PC-3 (cell line): ENCODE measurements around the gene PSMD4.

ENCODE experiments used
- EZH2 ChIP-seq: fragments of 300-600 bp; sonication (generic); IDR thresholded peaks from one replicate; pipeline ENCODE4 v1.6.1; 2017; ENCODE audit warnings: antibody characterized with exemption, mild to moderate bottlenecking, low read length; ENCODE audit not compliant: unreplicated experiment
- EZH2phosphoT487 ChIP-seq: fragments of 300-600 bp; sonication (generic); IDR thresholded peaks from 2 replicates; pipeline ENCODE4 v1.6.1; 2018; ENCODE audit warnings: mild to moderate bottlenecking, antibody characterized with exemption, low read length, borderline replicate concordance
- TF ChIP-seq, protein P1 (sequence below): fragments of 300-600 bp; sonication (generic); conservative IDR thresholded peaks from 2 replicates; pipeline ENCODE4 v1.5.1; 2017; ENCODE audit warnings: antibody characterized with exemption, low read depth, mild to moderate bottlenecking, low read length

DNA sequence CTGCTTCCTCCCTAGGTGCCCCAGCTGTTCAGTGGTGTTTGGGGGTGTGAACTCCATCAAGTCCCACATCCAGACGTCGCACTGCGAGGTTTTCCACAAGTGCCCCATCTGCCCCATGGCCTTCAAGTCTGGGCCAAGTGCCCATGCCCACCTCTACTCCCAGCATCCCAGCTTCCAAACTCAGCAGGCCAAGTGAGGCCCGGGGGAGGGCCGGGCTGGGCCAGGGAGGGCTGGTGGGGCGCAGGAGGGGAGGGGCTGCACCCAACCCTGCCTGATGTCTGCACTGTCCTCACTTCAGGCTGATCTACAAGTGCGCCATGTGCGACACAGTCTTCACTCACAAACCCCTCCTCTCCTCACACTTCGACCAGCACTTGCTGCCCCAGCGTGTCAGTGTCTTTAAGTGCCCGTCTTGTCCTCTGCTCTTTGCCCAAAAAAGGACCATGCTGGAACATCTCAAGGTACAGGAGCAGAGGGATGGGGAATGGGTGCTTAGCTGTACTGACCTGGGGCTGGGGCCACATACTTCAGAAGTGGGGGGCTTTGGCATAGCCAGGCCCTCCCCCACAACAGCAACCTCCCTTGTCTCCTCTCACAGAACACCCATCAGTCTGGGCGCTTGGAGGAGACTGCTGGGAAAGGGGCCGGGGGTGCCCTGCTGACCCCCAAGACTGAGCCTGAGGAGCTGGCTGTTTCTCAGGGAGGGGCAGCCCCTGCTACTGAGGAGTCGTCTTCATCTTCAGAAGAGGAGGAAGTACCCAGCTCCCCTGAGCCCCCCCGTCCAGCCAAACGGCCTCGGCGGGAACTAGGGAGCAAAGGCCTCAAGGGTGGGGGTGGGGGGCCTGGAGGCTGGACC is 34.8 kb downstream of the PSMD4 start:
- TF ChIP-seq, protein P1, sequence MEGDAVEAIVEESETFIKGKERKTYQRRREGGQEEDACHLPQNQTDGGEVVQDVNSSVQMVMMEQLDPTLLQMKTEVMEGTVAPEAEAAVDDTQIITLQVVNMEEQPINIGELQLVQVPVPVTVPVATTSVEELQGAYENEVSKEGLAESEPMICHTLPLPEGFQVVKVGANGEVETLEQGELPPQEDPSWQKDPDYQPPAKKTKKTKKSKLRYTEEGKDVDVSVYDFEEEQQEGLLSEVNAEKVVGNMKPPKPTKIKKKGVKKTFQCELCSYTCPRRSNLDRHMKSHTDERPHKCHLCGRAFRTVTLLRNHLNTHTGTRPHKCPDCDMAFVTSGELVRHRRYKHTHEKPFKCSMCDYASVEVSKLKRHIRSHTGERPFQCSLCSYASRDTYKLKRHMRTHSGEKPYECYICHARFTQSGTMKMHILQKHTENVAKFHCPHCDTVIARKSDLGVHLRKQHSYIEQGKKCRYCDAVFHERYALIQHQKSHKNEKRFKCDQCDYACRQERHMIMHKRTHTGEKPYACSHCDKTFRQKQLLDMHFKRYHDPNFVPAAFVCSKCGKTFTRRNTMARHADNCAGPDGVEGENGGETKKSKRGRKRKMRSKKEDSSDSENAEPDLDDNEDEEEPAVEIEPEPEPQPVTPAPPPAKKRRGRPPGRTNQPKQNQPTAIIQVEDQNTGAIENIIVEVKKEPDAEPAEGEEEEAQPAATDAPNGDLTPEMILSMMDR: no peak
- TF ChIP-seq EZH2 (no peak), EZH2phosphoT487 (no peak)
